ENCODE data around the gene ELOVL6.

GRCh38 chr4:110085131-110085530, 113.3 kb downstream of the ELOVL6 start:
- TF ChIP-seq POLR2A (IDR thresholded peaks at IDR 0.05; ENCODE audit: low read depth, low read length) (no peak), CTCF (conservative IDR thresholded peaks at IDR 0.05; ENCODE audit: low read depth, low read length) (no peak)
